VCaP (cell line): ENCODE data around the gene UCP3.

Experiments used
- H3K27ac ChIP-seq: fragments of 450-650 bp; 2 replicates; pipeline ENCODE4 v1.5.1; 2017
- TF ChIP-seq, protein P1 (sequence below): fragments of 450-650 bp; conservative IDR thresholded peaks from 2 replicates; pipeline ENCODE4 v1.5.1; 2017; ENCODE audit warnings: mild to moderate bottlenecking, moderate library complexity

Gene UCP3, protein sequence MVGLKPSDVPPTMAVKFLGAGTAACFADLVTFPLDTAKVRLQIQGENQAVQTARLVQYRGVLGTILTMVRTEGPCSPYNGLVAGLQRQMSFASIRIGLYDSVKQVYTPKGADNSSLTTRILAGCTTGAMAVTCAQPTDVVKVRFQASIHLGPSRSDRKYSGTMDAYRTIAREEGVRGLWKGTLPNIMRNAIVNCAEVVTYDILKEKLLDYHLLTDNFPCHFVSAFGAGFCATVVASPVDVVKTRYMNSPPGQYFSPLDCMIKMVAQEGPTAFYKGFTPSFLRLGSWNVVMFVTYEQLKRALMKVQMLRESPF

DNA sequence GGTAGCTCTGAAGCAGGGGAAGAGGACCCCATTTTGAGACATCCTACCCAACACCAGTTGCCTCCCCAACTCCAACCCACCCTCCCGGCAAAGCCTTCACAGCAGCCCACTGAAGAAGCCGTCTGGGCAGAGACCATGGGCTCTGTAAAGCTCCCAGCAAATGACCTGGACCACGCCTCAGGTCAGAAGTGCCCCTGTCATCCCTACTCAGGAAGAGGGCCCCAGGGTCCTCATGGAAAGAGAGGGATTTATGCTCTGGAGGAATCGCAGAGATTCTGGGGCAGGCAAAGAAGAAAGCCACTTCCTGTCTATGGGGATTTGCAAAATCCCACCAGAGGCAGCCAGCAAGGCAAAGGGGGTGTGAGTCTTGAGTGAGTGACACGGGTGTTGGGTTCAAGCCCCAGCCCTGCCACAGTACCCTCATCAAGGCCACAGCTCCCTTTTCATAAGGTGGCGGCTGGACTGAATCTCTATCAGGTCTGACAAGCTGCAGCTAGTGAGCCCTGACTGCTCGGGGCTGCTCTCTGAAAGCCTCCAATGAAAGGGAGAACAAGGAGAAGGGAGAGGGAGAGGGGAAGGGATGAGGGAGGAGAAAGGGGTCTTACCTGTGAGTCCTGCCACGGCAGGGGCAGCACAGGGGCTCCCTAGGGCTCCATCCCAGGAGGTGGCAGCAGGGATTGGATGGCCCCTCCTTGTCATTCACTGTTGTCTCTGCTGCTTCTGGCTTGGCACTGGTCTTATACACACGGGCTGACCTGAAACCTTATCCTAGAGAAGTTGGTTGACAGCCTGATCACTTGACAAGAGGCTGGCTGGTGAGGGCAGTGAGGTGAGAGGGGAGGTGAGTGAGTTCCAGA is at the start of gene UCP3:
TSS of gene UCP3 (minus strand) at position 713 of the 857 bp plus-strand sequence. CDS start 2,043 bp downstream, outside the sequence.
- TF ChIP-seq, protein P1, sequence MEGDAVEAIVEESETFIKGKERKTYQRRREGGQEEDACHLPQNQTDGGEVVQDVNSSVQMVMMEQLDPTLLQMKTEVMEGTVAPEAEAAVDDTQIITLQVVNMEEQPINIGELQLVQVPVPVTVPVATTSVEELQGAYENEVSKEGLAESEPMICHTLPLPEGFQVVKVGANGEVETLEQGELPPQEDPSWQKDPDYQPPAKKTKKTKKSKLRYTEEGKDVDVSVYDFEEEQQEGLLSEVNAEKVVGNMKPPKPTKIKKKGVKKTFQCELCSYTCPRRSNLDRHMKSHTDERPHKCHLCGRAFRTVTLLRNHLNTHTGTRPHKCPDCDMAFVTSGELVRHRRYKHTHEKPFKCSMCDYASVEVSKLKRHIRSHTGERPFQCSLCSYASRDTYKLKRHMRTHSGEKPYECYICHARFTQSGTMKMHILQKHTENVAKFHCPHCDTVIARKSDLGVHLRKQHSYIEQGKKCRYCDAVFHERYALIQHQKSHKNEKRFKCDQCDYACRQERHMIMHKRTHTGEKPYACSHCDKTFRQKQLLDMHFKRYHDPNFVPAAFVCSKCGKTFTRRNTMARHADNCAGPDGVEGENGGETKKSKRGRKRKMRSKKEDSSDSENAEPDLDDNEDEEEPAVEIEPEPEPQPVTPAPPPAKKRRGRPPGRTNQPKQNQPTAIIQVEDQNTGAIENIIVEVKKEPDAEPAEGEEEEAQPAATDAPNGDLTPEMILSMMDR: no peak
- no peak within 1 kb of the TSS for H3K27ac ChIP-seq

DNA sequence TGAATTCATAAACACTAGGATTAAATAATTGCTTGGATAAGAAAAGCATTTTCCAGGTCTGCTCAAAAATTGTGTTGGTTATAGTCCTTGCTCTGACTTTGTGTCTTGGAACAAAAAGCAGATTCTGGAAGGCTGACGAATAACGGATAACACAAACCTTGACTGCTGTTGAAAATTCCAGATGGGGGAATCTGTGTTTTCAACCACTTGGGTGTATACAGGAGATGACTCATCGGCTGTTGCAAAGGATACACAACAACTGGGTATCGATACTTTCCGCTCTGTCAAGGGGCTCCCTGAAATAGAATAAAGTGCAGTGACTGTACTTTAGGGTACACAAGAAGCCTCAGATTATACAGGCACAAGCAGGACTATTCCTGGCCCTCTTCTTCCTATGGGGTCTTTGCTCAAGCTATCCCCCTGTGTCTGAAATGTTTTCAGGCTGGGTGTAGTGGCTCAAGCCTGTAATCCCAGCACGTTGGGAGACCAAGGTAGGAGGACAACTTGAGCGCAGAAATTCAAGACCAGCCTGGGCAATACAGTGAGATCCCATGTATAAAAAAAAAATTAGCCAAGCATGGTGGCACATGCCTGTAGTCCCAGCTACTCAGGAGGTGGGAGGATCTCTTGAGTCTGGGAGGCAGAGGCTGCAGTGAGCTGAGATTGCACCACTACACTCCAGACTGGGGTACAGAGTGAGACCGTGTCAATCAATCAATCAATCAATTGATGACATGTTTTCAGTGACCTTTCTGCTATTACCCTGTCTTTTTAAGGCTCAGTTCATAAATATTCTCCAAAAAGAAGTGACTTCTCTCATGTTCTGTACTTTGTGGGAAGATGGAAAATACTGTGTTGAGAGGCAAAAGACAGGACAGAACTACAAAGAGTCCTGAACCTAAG is 48.6 kb upstream of the UCP3 start:
- TF ChIP-seq, protein P1: no peak
- no peak overlapping the region for H3K27ac ChIP-seq

DNA sequence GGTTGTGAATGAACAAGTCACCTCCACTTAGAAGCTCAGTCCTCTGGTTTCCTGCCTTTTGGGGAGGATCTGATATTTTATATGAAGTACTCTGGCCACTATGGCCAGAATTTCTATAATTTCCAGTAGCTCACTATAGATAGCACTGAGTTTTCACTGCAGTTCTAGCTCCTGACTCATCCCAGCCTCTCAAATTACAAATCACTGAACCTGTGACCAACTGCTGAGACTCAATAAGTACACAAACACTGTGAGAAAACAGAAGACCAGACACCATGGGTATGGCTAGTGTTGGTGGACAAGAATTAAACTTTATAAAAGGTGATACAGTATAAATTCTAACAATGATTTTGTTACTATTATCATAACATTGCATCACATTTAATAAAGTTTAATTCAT is 47.1 kb upstream of the UCP3 start:
- TF ChIP-seq, protein P1: no peak
- H3K27ac ChIP-seq: no peak overlapping the region

DNA sequence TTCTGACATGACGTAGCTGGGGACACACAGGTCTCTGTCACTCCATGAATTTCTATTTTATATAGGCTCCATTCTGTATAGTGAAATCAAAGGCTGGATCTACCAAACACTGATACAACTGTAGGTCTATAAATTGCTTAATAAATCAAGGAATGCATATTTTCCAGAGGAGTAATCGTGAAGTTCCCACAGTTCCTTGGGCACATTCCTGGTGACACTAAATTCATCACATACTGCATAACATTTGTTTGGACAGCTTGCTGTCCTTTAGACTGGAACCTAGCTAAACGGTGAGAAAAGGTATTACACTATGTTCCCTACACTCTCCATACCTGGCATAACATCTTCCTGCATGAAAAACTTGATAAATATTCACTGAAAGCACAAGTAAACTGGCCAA is 41.6 kb upstream of the UCP3 start:
- no peak overlapping the region for H3K27ac ChIP-seq
- TF ChIP-seq, protein P1: no peak

DNA sequence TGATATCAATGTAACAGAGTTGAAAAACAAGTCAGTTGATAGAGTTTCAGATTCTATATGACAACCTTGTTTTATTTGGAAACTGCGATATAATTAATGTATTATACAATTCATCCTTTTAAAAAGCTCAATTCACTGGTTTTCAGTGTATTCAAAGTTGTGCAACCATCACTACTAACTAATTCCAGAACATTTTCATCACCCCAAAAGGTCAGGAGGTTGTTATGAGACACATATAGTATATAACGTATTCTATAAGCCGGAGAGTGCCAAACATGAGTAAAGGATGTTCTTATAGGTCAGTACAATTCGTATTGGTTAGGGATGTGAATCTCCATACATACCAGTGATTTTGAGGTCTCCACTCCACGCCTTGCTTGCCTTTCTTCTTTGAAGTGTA is 40.1 kb upstream of the UCP3 start:
- TF ChIP-seq, protein P1: no peak
- H3K27ac ChIP-seq: no peak overlapping the region

DNA sequence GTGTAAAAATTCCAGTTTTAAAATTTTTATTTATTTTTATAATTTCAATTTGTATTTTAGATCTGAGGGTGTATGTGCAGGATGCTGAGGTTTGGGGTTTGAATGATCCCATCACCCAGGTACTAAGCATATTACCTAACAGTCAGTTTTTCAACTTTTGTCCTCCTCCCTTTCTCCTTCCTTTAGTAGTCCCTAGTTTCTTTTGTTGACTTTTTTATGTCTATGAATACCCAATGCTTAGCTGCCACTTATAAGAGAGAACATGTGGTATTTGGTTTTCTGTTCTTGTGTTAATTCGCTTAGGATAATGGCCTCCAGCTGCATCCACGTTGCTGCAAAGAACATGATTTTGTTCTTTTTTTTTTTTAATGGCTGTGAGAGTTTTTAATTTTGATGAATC is 35.7 kb upstream of the UCP3 start:
- TF ChIP-seq, protein P1: no peak
- H3K27ac ChIP-seq: no peak overlapping the region
